ENCODE results near the gene ABHD15.

Gene ABHD15

DNA sequence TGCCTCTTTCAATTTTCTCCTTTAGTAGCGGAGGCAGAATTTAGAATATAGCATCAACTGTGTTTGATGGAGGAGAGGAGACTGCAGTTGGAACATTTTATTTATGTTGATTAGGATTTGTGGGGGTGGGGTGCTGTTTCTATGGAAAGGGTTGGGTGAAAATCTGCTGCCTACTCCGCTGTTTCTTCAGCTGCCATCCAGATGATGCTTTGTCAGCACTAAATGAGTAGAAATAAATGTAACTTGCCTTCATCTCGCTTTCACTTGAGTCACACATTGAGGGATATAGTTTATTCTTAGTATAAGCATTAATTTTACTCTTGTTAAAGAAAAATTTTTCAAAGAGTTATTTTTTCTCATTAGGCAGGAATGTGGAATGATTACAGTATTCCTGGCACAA is 42.1 kb downstream of the ABHD15 start:
- TF ChIP-seq, protein P1, sequence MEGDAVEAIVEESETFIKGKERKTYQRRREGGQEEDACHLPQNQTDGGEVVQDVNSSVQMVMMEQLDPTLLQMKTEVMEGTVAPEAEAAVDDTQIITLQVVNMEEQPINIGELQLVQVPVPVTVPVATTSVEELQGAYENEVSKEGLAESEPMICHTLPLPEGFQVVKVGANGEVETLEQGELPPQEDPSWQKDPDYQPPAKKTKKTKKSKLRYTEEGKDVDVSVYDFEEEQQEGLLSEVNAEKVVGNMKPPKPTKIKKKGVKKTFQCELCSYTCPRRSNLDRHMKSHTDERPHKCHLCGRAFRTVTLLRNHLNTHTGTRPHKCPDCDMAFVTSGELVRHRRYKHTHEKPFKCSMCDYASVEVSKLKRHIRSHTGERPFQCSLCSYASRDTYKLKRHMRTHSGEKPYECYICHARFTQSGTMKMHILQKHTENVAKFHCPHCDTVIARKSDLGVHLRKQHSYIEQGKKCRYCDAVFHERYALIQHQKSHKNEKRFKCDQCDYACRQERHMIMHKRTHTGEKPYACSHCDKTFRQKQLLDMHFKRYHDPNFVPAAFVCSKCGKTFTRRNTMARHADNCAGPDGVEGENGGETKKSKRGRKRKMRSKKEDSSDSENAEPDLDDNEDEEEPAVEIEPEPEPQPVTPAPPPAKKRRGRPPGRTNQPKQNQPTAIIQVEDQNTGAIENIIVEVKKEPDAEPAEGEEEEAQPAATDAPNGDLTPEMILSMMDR (IDR thresholded peaks at IDR 0.05; ENCODE audit: insufficient read depth, missing control alignments), result no peak
- FAIRE-seq (no peak), DNase-seq (ENCODE audit: insufficient read length, low spot score) (no peak)

DNA sequence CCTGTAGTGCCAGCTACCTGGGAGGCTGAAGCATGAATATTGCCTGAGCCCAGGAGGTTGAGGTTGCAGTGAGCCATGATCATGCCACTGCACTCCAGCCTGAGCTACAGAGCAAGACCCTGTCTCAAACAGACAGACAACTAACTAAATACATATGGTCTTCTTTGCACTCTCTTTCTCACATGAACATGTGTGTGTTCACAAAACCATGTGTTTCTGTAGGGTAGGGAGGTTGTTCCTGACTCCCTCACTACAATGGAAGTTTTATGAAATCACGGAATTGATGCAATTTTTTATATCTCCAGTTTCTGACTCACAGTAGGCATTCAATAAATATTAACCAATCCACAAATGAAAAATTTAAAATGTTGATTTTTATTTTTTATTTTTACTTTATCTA is 48.5 kb downstream of the ABHD15 start:
- no peak for FAIRE-seq

DNA sequence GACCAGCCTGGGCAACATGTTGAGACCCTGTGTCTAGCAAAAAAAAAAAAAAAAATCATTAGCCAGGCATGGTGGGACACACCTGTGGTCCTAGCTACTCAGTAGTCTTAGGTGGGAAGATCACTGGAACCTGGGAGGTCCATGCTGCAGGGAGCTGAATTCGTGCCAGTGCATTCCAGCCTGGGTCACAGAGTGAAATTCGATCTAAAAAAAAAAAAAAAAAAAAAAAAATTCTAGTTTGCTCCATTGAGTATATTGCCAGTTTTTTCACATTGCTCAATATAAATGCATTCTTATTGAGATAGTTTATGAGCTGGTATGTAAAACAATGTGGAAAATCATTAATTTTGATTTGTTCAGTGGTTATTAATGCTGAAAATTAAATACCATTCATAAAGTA is 52.0 kb downstream of the ABHD15 start:
- FAIRE-seq, result no peak
- TF ChIP-seq, protein P1 (IDR thresholded peaks at IDR 0.05; ENCODE audit: insufficient read depth, missing control alignments), result no peak

More for the DNA sequence above, 48.5 kb downstream of the ABHD15 start:
- TF ChIP-seq, protein P1 (IDR thresholded peaks at IDR 0.05; ENCODE audit: insufficient read depth, missing control alignments), result no peak
- DNase-seq (ENCODE audit: insufficient read length, low spot score), result no peak

DNA sequence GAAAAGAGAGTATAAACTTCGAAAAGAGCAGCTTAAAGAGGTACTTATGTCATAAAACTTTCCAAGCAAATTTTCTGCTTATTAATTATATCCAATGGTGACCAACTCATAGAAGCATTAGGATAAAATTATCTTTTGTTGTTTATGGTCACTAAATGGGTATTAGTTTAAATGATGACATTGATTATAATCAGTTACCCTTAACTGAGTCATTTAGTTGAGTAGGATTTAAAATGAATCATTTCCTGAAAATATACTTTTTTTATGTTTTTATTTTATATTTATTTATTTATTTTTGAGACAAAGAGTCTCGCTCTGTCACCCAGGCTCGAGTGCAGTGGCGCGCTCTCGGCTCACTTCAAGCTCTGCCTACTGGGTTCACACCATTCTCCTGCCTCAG is 55.9 kb downstream of the ABHD15 start:
- FAIRE-seq (no peak), DNase-seq (ENCODE audit: insufficient read length, low spot score) (no peak)
- TF ChIP-seq, protein P1 (IDR thresholded peaks at IDR 0.05; ENCODE audit: insufficient read depth, missing control alignments), result no peak

More for the DNA sequence above, 52.0 kb downstream of the ABHD15 start:
- DNase-seq (ENCODE audit: insufficient read length, low spot score), result no peak

All from D721Med (cell line).